Prostate gland (tissue), 2 donors: ENCODE results near the gene NANOS2. TPM values are rescaled to one million over a fixed set of nuclear protein-coding genes. Genes with fewer than 3 reads are reported as not detected.

ENCODE experiments used
- DNase-seq: peaks from one replicate; pipeline ENCODE4 v3.0.0-alpha.2; 2019; ENCODE audit warnings: low spot score
- H3K27ac ChIP-seq, 2 donors: fragments of 200-600 bp; sonication (generic); 2 replicates each; pipeline ENCODE4 v1.5.1; 2017 to 2019
- H3K27me3 ChIP-seq: fragments of 200-600 bp; sonication (generic); replicated peaks from 2 replicates; pipeline ENCODE4 v1.5.1; 2019; ENCODE audit not compliant: insufficient read depth
- H3K36me3 ChIP-seq, 2 donors: fragments of 200-600 bp; sonication (generic); 1 replicate in 1 of 2; 2 replicates in 1 of 2; pipeline versions ENCODE4 v1.5.1 to v1.8.1; 2017 to 2019
- H3K4me1 ChIP-seq: fragments of 200-600 bp; sonication (generic); replicated peaks from 2 replicates; pipeline ENCODE4 v1.5.1; 2019
- H3K4me3 ChIP-seq, 2 donors: fragments of 200-600 bp; sonication (generic); 2 replicates each; pipeline ENCODE4 v1.5.1; 2017 to 2019
- H3K9me3 ChIP-seq: fragments of 200-600 bp; sonication (generic); 2 replicates; pipeline ENCODE4 v1.5.1; 2017
- CTCF ChIP-seq, 4 experiments: fragments of 200-600 bp in 2 of 4; fragments of 450-650 bp in 2 of 4; sonication (generic) in 2 of 4; IDR thresholded peaks; 1 replicate in 3 of 4; 2 replicates in 1 of 4; pipeline ENCODE4 v1.5.1; 2016 to 2019; ENCODE audit warnings: antibody characterized with exemption in 4 of 4, mild to moderate bottlenecking in 2 of 4, moderate library complexity in 2 of 4
- POLR2A ChIP-seq: fragments of 450-650 bp; IDR thresholded peaks from one replicate; pipeline ENCODE4 v1.6.1; 2016; ENCODE audit warnings: antibody characterized with exemption, mild to moderate bottlenecking
- POLR2AphosphoS5 ChIP-seq: sonication (generic); formaldehyde crosslinking; IDR thresholded peaks from one replicate; pipeline ENCODE4 v1.6.1; 2017; ENCODE audit warnings: antibody characterized with exemption
- WGBS: methylation state at CpG from one replicate; pipeline ENCODE4 v1.1.5; 2018; 5-methylcytosine and 5-hydroxymethylcytosine counted together
- intact Hi-C: fragments of 100-400 bp; cut with DNase I; formaldehyde crosslinking; loops from one replicate; pipeline ENCODE4 v1.14.2; 2022
- total RNA-seq, 2 donors: library from RNA; depleted of rRNA; stranded (reverse); fragments of >200 nt; gene quantifications; one replicate each; pipeline ENCODE4 v1.1.0, GENCODE V29; 2016

NANOS2 gene
- 1 to 10 TPM in 1 of 2 donors, not detected in 1; 4.1 TPM for total RNA-seq

GRCh38 chr19:45913874-45914830 lies at the start of gene NANOS2:
TSS of gene NANOS2 (minus strand) at chr19:45914778. CDS start at chr19:45914693, 85 bp downstream.
- H3K27ac ChIP-seq: no peak within 1 kb of the TSS
- no peaks in the 10 kb centered on the region for H3K36me3 ChIP-seq
- 52% methylated on average over 43 of the region's 44 CpGs for WGBS
- TF ChIP-seq POLR2A: no peak
- TF ChIP-seq POLR2AphosphoS5: no peak
- TF ChIP-seq CTCF (IDR thresholded peaks at IDR 0.05): no peak
- peaks cover 3% of the 10 kb centered on the region for H3K27me3 ChIP-seq
- H3K4me1 ChIP-seq: no peaks in the 10 kb centered on the region
- no peak for DNase-seq
- intact Hi-C loops: no loop called here
- no peaks in the 10 kb centered on the region for H3K9me3 ChIP-seq
- H3K4me3 ChIP-seq: no peak within 1 kb of the TSS

- intact Hi-C loops: no loop called here
- Histone ChIP-seq H3K27me3 (peaks cover 2% of the 10 kb centered on the region), H3K4me1 (no peaks in the 10 kb centered on the region), H3K9me3 (no peaks in the 10 kb centered on the region), H3K36me3 (no peaks in the 10 kb centered on the region), H3K4me3 (no peak overlapping the region), H3K27ac (no peak overlapping the region)
- whole genome bisulfite sequencing: 84% methylated on average over 15 of the region's 15 CpGs
- TF ChIP-seq CTCF (IDR thresholded peaks at IDR 0.05): no peak
- TF ChIP-seq POLR2AphosphoS5: no peak
- no peak for TF ChIP-seq POLR2A
- DNase-seq: no peak
These were observed 47.4 kb upstream of the NANOS2 start for GRCh38 chr19:45962021-45962420.

GRCh38 chr19:45960595-45961235 lies 46.1 kb upstream of the NANOS2 start:
- H3K9me3 ChIP-seq: no peaks in the 10 kb centered on the region
- no peak for DNase-seq
- intact Hi-C loops: no loop called here
- H3K4me1 ChIP-seq: no peaks in the 10 kb centered on the region
- 12% methylated on average over 18 of the region's 19 CpGs for WGBS
- peaks cover 2% of the 10 kb centered on the region for H3K27me3 ChIP-seq
- H3K36me3 ChIP-seq: no peaks in the 10 kb centered on the region
- no peak overlapping the region for H3K4me3 ChIP-seq
- no peak overlapping the region for H3K27ac ChIP-seq
- TF ChIP-seq POLR2AphosphoS5: no peak
- TF ChIP-seq CTCF (IDR thresholded peaks at IDR 0.05): no peak
- TF ChIP-seq POLR2A: no peak

GRCh38 chr19:45959517-45960025 lies 45.0 kb upstream of the NANOS2 start:
- intact Hi-C loops: no loop called here
- DNase-seq: no peak
- Histone ChIP-seq H3K27me3 (peaks cover 2% of the 10 kb centered on the region), H3K36me3 (no peaks in the 10 kb centered on the region), H3K27ac (no peak overlapping the region), H3K4me3 (no peak overlapping the region), H3K4me1 (no peaks in the 10 kb centered on the region), H3K9me3 (no peaks in the 10 kb centered on the region)
- TF ChIP-seq POLR2AphosphoS5 (no peak), POLR2A (no peak), CTCF (IDR thresholded peaks at IDR 0.05) (no peak)
- 62% methylated on average over 8 of the region's 8 CpGs for WGBS
